ENCODE data around the gene EIPR1.

GRCh38 chr2:3389193-3389592 lies 11.6 kb upstream of the EIPR1 start:
- TF ChIP-seq POLR2AphosphoS5 (IDR thresholded peaks at IDR 0.05) = no peak
- TF ChIP-seq EZH2 (IDR thresholded peaks at IDR 0.05; ENCODE audit: borderline replicate concordance, insufficient read depth, low read length, poor library complexity, severe bottlenecking) = no peak
- TF ChIP-seq, protein P1, sequence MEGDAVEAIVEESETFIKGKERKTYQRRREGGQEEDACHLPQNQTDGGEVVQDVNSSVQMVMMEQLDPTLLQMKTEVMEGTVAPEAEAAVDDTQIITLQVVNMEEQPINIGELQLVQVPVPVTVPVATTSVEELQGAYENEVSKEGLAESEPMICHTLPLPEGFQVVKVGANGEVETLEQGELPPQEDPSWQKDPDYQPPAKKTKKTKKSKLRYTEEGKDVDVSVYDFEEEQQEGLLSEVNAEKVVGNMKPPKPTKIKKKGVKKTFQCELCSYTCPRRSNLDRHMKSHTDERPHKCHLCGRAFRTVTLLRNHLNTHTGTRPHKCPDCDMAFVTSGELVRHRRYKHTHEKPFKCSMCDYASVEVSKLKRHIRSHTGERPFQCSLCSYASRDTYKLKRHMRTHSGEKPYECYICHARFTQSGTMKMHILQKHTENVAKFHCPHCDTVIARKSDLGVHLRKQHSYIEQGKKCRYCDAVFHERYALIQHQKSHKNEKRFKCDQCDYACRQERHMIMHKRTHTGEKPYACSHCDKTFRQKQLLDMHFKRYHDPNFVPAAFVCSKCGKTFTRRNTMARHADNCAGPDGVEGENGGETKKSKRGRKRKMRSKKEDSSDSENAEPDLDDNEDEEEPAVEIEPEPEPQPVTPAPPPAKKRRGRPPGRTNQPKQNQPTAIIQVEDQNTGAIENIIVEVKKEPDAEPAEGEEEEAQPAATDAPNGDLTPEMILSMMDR (IDR thresholded peaks at IDR 0.05; ENCODE audit: poor library complexity, severe bottlenecking) = no peak
- TF ChIP-seq SMC3 (conservative IDR thresholded peaks at IDR 0.05; ENCODE audit: poor library complexity) = no peak
- TF ChIP-seq, protein P2, sequence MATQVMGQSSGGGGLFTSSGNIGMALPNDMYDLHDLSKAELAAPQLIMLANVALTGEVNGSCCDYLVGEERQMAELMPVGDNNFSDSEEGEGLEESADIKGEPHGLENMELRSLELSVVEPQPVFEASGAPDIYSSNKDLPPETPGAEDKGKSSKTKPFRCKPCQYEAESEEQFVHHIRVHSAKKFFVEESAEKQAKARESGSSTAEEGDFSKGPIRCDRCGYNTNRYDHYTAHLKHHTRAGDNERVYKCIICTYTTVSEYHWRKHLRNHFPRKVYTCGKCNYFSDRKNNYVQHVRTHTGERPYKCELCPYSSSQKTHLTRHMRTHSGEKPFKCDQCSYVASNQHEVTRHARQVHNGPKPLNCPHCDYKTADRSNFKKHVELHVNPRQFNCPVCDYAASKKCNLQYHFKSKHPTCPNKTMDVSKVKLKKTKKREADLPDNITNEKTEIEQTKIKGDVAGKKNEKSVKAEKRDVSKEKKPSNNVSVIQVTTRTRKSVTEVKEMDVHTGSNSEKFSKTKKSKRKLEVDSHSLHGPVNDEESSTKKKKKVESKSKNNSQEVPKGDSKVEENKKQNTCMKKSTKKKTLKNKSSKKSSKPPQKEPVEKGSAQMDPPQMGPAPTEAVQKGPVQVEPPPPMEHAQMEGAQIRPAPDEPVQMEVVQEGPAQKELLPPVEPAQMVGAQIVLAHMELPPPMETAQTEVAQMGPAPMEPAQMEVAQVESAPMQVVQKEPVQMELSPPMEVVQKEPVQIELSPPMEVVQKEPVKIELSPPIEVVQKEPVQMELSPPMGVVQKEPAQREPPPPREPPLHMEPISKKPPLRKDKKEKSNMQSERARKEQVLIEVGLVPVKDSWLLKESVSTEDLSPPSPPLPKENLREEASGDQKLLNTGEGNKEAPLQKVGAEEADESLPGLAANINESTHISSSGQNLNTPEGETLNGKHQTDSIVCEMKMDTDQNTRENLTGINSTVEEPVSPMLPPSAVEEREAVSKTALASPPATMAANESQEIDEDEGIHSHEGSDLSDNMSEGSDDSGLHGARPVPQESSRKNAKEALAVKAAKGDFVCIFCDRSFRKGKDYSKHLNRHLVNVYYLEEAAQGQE (IDR thresholded peaks at IDR 0.05; ENCODE audit: borderline replicate concordance) = no peak

All from neural cell (in vitro differentiated cells).